Sigmoid colon (tissue), 4 donors: ENCODE data around the gene FRAT2.

ENCODE experiments used
- POLR2A ChIP-seq, 2 donors: fragments of 450-650 bp; IDR thresholded peaks; one replicate each; pipeline ENCODE4 v1.6.1; 2016; ENCODE audit warnings: antibody characterized with exemption in 2 of 2, mild to moderate bottlenecking in 2 of 2, moderate library complexity in 2 of 2
- POLR2AphosphoS5 ChIP-seq, 4 donors: sonication (generic); formaldehyde crosslinking; IDR thresholded peaks; one replicate each; pipeline ENCODE4 v1.6.1; 2017; ENCODE audit warnings: antibody characterized with exemption in 4 of 4
- TF ChIP-seq, protein P1 (sequence below), 4 experiments: fragments of 450-650 bp in 3 of 4; fragments of 200-600 bp in 1 of 4; IDR thresholded peaks; one replicate each; pipeline ENCODE4 v1.5.1; 2016 to 2019; ENCODE audit warnings: antibody characterized with exemption in 4 of 4, mild to moderate bottlenecking in 3 of 4, moderate library complexity in 2 of 4

DNA sequence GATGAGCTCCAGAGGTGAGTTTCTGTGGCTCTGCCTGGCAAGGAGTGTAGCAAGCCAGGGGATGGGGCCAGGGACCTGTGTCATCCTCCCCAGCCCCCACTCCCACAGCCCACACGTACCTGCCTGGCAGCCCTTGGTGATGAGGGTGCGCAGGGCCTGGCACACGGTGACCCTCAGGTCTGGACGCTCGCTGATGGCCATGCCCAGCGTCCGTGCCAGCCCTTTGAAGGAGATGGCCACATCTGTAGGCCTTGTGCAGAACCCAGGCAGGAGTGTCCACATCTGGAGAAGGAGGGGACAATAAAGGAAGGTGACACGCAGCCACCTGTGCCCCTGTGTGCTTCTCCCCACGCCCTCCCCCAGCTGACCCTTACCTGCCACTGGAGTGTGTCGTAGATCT, 38.9 kb upstream of the FRAT2 start:
- TF ChIP-seq POLR2AphosphoS5 (IDR thresholded peaks at IDR 0.05) (no peak), POLR2A (IDR thresholded peaks at IDR 0.05) (no peak)
- TF ChIP-seq, protein P1, sequence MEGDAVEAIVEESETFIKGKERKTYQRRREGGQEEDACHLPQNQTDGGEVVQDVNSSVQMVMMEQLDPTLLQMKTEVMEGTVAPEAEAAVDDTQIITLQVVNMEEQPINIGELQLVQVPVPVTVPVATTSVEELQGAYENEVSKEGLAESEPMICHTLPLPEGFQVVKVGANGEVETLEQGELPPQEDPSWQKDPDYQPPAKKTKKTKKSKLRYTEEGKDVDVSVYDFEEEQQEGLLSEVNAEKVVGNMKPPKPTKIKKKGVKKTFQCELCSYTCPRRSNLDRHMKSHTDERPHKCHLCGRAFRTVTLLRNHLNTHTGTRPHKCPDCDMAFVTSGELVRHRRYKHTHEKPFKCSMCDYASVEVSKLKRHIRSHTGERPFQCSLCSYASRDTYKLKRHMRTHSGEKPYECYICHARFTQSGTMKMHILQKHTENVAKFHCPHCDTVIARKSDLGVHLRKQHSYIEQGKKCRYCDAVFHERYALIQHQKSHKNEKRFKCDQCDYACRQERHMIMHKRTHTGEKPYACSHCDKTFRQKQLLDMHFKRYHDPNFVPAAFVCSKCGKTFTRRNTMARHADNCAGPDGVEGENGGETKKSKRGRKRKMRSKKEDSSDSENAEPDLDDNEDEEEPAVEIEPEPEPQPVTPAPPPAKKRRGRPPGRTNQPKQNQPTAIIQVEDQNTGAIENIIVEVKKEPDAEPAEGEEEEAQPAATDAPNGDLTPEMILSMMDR (IDR thresholded peaks at IDR 0.05): no peak
